HG02642 (cell line): Measurements from ENCODE around the gene RAI14.

Source experiments
- ATAC-seq: cut with Tn5 transposase; IDR thresholded peaks from one replicate; pipeline ENCODE4 v1.9.1; 2021; ENCODE audit warnings: mild to moderate bottlenecking; ENCODE audit not compliant: unreplicated experiment, poor library complexity

Gene RAI14

DNA sequence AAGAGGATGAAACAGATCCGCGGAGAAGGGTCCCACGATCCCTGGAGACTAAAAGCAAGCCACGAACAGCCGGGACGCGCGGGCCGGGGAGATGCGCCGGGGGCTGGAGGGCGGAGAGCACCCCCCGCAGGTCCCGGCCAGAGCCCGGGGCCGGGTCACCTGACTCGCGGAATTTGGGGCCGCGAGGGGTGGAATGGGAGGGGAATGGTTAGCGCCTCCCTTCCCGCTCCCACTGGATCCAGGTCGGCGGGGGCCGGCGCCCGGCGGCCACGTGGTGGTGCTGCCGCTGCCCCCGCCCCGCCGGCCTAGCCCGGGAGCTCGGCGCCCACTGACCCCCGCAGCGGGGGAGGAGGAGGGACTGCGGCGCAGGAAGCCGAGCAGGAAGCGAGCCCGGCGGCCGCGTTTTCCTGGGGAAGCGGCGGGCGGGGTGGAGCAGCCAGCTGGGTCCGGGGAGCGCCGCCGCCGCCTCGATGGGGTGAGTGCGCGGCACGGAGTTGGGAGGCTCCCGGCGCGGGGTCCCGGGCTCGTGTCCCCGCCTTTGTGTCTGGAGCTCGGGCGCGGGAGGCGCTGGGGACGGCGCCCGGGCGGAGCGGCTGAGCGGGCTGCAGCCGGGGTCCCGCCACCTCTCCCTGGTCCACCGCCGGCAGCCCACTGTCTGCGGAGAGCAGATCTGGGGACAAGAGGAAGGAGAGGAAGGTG lies at the start of gene RAI14:
Gene RAI14 (plus strand): TSS at position 328 of the 699 bp plus-strand sequence. CDS start 30,592 bp downstream, outside the sequence.
- ATAC-seq = no peak

DNA sequence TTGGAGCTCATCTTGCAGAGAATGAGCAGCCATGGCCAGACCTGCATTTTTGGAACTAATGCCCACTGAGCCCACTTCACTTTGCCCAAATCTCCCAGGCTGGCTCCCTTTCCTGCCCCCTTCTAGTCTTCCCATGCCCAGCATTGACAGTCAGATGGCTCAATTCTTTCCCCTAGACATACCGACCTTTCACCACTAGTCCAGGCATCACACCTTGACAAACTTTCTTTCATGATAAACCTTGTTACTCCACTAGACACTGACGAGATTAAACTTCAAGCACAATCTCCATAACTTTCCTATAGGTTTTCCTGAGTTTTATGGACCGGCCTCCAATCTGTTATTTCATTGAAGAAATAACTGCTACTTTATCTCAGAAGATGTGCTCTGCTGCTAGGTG lies 47.8 kb upstream of the RAI14 start:
- no peak for ATAC-seq

DNA sequence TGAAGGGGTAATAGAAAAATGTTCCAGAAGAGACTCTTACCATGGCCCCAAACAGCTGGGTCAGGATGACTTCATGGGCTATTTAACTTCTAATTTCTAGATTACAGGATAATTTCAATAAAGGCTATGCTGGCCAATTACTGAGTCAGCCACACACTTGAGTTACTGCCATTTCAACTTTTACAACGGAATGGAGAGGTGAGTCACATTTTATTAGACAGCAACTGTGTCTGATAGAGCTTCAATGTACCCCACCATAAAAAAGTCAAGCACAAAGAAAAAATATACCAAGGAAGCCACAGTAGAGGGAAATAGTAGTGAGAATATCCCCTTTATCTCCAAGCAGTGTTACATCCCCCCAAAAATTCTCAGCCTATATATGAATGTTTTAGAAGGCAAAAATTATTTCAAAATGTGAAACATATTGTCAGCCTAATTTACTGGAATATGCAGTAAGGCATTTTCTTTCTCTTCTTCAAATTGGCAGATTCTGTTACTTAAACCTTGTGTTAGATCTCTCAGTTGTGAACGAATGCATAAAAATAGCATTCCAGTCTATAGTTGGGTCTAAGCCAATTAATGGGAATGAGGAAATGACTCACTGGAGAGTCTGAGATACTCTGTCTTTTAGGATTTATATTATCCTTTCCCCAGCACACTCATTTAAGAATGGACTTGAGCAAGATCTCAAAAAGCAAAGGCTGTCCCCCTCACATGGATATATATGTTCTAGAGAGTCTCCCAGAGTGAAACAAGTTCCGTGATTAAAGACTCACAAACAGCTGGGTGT lies 47.1 kb upstream of the RAI14 start:
- ATAC-seq = no peak

DNA sequence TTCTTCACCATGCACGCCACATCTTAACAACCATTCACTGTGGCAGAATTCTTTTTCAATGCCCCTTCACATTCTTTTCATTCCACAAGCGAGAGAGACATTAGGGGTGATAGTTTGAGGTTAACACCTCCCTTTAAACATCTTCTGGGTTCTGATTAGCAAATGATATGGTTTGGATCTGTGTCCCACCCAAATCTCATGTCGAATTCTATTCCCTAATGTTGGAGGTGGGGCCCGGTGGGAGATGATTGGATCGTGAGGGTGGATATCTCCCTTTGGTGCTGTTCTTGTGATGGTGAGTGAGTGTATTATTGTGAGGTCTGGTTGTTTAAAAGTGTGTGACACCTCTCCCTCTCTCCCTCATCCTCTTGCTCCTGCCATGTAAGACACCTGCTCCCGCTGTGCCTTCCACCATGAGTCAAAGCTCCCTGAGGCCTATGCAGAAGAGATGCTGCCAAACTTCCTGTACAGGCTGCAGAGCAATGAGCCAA lies 46.1 kb upstream of the RAI14 start:
- ATAC-seq = no peak

DNA sequence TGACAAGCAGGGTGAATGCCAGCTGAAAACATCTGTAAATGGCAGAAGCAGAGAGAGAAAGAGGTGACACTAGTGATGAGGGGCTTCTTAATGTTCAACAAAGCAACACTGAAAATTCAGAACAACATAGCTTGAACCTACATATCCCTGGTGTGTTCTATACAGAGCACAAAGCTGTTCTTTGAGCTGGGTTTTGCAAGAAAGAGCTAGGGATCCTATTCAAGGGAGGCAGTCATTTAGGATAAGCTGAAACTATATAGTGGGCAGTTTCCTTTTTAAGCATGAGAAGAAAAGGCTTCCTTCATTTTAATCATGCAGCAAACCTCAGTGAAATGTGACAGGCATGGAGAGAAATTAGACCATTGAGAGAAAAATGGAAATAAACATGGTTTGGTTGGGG lies 45.6 kb upstream of the RAI14 start:
- no peak for ATAC-seq

DNA sequence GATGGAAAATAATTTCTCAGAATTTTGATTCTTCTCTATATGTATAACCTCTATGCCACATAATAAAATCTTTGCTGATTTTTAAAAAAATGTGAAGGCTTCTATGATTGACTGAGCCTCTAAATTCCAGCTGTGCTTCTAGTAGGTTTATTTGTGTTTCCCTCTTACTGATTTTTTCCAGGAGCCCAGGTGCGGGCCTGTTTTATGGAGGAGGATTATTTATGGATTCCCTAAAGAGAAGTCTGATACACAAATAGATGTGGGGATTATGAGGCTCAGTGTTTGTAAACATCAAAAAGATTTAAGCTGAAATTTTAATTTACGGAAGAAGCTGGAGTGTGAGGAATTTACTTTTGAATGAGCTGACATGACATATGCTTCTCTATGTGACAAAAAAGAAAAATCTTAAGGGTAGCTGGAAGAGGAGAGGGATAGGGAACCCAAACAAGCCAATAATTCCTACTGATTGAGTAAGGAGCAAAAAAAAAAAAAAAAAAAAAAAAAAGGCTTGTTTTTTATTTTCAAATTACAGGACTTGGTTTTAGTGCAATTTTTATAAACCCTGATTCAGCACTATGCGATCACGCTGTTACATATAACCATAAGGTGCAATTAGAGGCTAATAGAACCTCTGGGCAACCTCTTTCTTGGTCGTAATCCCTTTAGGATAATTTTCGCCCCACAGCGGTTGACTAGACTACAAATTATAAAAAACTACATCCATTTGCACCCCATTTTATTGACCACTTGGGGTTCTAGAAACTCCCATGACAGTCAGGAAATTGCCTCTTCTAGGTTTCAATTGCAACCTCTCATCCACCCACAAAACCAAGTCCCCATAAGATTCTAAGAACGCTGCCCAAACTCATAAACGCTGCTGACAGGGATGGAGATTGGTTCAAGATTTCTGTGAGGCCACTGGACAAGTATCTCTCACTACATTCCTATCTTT lies 44.4 kb upstream of the RAI14 start:
- ATAC-seq = no peak

DNA sequence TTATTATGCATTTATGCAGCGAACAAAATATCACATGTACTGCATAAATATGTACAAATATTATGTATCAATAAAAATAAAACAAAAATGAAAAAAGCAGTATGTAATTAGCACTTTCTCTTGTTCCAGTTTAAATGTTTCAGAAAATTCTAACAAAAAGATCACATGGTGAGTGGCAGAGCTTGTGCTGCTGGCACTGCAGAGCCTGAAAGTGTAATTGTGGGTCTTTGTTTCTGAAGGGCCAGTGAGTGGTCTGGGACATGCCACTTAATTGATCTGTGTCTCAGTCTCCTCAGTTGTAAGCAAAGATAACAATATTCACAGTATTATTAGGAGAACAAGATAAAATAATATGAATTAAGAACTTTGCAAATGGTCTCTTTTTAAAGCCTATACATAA lies 39.5 kb upstream of the RAI14 start:
- ATAC-seq = no peak

DNA sequence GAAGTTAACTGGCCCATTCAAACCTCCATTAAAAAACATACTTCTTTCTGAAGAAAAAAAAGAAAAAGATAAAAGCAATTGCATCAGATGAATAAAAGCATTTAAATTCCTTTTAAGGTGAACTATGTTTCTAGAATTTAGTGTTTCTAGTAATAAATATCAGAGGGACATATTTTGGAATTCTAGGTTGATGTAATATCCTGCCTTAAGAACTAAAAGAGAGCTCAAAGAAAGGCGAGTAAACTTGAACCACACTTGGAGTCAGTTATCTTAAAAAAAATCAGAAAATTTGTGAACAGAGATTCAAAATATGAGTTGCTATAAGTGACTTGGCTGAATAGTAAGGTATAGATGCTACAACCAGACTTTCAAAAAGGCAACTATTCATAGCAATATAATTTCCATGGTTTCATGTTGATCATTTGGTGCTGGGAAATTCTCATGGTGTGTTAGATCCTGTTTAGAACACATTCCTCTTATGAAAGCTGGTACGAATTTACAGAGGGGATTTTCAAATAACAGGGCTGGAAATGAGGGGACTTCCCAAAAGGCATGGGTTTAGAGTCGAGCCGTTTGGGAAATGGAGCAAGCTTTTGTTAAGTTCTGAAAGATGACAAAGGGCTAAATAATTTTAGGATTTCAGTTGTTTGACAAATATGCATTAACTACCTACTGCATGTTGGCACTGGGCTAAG lies 37.6 kb upstream of the RAI14 start:
- ATAC-seq = no peak

DNA sequence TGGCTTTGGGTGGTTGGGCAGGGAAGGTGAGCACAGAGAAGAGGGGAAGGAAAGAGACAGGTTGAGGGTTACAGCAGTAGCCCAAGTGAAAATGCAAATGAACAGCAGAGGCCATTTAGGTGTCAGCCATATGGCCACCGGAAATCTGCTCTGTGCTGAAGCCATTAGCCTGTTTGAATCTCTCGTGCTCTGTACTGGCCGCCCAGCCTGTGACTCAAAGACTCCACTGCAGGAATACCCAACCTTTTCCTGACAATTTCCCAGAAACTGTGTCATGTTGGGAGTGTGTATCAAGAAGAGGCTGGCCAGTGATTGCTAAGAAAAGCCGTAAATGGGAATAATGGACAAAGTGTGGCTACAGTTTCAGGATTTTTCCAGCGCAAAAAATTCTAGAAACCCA lies 35.9 kb upstream of the RAI14 start:
- no peak for ATAC-seq

DNA sequence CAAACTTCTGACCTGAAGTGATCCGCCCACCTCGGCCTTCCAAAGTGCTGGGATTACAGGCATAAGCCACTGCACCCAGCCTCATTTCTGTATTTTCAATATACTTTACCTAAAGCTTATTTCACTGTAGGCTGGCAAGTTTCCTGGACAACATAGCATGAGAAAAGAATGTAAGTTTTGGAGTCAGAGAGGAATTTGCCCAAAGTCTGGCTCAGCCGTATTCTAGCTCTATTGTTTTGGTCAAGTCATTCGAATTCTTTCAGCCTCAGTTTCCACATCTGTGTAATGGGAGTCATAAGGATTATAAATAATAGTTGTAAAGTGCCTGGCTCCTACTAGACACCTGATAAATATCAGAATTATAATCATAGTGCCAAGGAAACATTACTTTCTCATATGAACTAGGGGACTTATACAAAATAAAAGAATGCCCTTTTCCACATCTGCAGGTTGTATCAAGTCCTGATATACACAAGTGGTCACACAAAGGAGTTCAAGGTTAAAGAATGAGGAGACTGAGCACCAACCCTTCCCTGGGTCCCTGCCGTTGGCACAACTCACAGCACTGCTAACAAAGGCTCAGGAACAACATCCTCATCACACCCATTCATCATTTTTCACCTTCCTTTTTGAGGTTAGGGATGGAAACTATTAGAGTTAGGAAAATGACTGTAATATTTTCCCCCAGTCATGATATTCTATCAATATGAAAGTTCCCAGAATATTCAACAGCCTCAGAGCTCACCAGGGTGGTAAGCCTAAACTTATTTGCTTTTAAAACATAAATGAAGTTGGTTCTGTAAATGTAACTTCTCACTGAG lies 34.6 kb upstream of the RAI14 start:
- ATAC-seq = no peak

DNA sequence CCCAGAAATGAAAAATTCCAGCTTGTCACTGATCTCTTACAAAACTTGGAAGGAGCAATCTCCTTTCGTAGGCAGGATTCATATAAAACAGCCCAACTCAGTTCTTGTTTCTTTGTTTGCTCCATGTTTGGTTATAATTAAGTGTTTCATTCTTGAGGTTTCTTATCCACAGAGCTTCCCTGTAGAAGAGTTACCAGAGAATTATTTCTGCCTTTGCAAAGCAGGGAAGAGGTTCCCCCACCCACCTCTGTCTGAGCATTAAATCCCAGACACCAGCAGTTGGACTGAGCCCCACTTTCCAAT lies 34.1 kb upstream of the RAI14 start:
- ATAC-seq = no peak

DNA sequence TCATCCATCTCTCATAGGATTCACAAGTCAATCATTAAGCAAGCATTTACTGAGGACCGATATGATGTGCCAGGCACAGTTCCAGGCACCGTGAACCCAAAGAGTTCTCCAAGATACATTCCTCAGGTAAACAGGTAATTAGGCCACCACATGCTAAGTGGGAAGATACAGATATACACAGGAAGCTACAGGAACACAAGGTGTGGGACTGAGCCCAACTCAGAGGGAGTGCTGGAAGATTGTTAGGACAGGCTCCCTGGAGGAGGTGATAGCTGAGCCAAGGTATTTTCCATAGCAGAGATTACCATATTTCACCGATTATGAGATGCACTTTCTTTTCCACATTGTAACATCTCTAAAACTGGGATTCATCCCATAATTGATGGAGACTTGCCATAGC lies 31.4 kb upstream of the RAI14 start:
- ATAC-seq = no peak

DNA sequence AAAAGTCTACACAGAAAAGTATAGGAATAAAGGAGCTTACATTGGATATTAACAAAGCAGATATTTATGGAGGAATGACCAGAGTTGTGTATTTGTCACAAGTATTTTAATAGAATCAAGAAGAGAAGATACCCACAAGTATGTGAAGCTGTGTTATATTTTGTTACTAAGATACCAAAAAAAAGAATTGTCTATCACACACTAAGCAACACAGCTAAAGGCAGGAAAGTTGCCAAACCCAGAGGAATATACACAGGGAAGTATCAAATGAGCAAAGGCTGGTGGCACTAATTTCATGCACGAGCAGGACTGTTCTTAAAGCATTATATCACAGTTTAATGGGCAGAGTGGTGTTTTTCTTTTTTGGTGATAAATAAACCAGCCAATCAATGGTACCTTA lies 30.9 kb upstream of the RAI14 start:
- ATAC-seq = no peak

DNA sequence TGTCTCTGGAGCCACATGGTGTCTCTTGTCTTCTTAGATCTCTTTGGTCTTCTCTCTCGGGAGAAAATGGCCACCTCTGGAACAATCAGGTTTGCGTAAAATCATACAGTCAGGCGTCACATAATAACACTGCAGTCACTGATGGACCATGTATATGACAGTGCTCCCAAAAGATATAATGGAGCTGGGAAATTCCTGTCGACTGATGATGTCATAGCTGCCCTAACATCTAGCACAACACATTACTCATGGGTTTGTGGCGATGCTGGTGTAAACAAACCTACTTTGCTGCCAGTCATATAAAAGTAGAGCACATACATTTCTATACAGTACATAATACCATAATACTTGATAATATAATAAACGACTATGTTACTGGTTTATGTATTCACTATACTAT lies 30.1 kb upstream of the RAI14 start:
- ATAC-seq = no peak

DNA sequence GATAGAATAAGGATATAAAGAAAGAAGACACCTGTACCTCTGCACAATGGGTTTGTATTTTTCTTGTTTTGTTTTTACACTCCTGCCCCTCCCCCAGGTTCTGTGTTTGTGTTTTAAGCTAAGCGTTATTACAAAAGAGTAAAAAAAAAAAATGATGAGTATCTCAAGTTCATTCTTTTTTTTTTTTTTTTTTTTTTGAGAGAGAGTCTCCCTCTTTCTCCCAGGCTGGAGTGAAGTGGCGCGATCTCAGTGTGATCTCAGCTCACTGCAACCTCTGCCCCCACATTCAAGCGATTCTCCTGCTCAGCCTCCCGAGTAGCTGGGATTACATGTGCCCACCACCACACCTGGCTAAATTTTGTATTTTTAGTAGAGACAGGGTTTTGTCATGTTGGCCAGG lies 29.4 kb upstream of the RAI14 start:
- no peak for ATAC-seq

DNA sequence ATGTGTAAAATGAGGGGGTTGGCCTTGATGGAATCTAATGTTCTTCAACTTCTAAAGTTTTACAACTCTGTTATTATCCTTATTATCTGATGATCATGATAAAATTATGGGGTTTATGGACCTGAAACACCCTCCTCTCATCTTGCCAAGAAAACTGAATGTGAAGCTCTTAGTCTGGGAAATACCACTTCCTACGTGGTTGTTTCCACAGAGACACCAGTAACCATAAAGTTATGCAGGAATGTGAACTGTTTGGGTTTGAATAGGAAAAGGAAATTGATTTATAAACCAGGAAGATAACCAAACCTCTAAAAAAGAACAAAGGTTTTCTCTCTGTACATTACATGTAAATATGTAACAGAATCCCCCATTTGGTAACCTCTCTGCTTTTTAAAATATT lies 28.3 kb upstream of the RAI14 start:
- no peak for ATAC-seq

DNA sequence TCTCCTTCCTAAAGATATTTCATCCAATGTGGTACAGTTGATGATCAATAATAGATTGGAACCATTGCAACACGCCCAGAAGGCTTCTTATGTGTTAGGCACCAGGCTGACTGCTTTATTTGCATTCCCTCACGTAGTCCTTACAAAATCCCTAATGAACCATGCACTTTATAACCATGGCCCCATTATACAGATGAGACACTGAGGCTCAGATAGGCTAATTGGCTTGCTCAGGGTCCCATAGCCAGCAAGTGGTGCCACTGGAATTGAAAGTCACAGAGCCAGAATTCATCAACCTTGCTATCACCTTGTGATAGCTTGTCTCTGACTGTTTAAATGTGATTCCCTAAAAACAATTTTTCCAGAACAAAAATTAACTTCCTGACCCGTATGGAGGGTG lies 27.8 kb upstream of the RAI14 start:
- no peak for ATAC-seq

DNA sequence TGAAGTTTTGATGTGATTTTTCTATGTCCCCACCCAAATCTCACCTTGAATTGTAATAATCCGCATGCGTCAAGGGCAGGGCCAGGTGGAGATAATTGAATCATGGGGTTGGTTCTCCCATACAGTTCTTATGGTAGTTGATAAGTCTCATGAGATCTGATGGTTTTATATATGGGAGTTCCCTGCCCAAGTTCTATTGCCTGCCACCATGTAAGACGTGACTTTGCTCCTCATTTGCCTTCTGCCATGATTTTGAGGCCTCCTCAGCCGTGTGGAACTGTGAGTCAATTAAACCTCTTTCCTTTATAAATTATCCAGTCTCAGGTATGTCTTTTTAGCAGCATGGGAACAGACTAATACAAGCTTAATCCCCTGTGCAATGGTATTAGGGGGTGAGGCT lies 25.5 kb upstream of the RAI14 start:
- no peak for ATAC-seq

DNA sequence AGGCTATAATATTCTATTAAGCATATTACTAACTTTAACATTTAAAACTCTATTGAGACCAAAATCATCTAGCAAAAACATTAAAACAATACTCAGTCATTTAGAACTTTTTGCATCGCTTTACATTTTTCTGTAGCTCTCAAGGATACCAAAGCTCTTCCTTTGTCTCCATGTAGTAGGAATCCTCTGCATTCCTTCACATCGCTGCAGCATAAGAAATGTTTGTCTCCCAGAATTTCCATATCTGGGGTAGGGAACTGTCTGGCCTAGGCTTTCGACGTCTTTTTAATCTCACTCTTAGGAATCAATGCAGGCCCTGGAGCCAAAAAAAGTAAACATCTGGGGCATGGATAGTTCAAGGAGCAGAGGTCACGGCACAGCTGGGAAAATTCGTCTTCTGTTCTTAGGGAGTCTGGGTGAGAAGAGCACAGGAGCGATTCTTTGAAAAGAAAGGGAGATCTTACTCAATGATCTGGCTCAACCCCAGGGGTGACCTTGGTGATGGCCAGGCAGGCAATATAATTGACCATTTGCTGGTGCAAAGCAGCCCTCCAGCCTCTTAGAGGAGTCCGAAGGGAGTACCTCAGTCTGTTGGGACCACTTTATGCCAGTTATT lies 23.2 kb upstream of the RAI14 start:
- ATAC-seq = no peak
